ENCODE results near the gene SYMPK.

Gene SYMPK

GRCh38 chr19:45766869-45767346 lies 96.0 kb downstream of the SYMPK start:
- DNase-seq (ENCODE audit: low read depth), result no peak

- DNase-seq (ENCODE audit: low read depth), result no peak
These were observed 96.6 kb downstream of the SYMPK start for GRCh38 chr19:45766296-45766868.

- no peak for DNase-seq (ENCODE audit: low read depth)
These were observed 97.1 kb downstream of the SYMPK start for GRCh38 chr19:45765702-45766295.

Data from activated T-cell treated with anti-CD3 and anti-CD28 coated beads for 24 hours (primary cell).